ENCODE results near the gene EDAR. TPM values are rescaled to one million over a fixed set of nuclear protein-coding genes. Genes with fewer than 3 reads are reported as not detected.

Gene EDAR
- total and polyA plus RNA-seq, 2 of the 8 experiments (the other 6 are each of a cell fraction or from before 2014, with no cell fraction given), result not detected

DNA sequence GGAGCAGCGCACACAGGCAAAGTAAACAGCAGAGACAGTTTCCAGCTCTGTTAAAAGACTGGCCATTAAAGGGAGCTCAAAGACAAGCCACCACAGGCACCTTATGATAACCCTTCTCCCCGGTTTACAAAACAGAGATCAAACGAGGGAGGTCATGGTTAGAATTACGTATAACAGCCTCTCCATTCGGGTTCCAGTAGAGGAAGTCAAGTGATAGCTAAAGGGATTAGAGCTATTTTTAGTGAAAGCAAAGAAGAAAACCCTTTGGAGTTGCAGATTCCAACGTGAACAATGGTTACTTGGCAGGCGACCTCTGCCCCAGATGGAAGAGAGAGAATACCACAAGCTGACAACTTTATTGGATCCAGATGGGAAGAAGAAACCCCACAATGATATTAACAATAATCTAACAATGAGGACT is 31.2 kb upstream of the EDAR start:
- H3K4ac ChIP-seq (replicated peaks; ENCODE audit: insufficient read length, low read depth, low read length), result no peak overlapping the region
- TF ChIP-seq RBBP5 (IDR thresholded peaks at IDR 0.05; ENCODE audit: borderline replicate concordance, low read depth, low read length), result no peak
- TF ChIP-seq TCF12 (IDR thresholded peaks at IDR 0.05; ENCODE audit: low read depth, low read length), result 0 out of 2 replicates have a peak, but pooled peaks have one; percentile 13
- no peak for TF ChIP-seq CBX8 (IDR thresholded peaks at IDR 0.05; ENCODE audit: borderline replicate concordance, low read depth, low read length)
- TF ChIP-seq GABPA (IDR thresholded peaks at IDR 0.05; ENCODE audit: borderline replicate concordance, insufficient read depth, low read length), result no peak
- no peak for TF ChIP-seq SP1 (IDR thresholded peaks at IDR 0.05; ENCODE audit: low read depth, low read length)
- TF ChIP-seq, protein P1, sequence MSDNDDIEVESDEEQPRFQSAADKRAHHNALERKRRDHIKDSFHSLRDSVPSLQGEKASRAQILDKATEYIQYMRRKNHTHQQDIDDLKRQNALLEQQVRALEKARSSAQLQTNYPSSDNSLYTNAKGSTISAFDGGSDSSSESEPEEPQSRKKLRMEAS (IDR thresholded peaks at IDR 0.05), result no peak
- H3K27ac ChIP-seq (ENCODE audit: low read depth, low read length), result no peak overlapping the region
- WGBS, 2 experiments (ENCODE audit: extremely low coverage in 1 of 2, insufficient coverage in 1 of 2, insufficient read length in 1 of 2, insufficient replicate concordance in 2 of 2, low coverage in 1 of 2, low lambda C conversion rate in 2 of 2, missing lambda C conversion rate in 1 of 2), result 31% methylated on average over 7 of the region's 7 CpGs; no CpG with 5 or more reads in 1 of the 2 experiments
- H2AK5ac ChIP-seq (ENCODE audit: low read depth, low read length), result peak overlapping the region; percentile 39; the same call in 1 of the 2 replicates
- CTCF ChIA-PET (ENCODE audit: partially characterized antibody), result interaction anchor here (0.6 to 1.5 kb wide), 4 partner anchors 18 to 65 kb away, joined by 3 to 8 read pairs (median 3); no protein-coding TSS in a partner anchor
- no peaks in the 10 kb centered on the region for H3K36me3 ChIP-seq (ENCODE audit: control insufficient read depth in 2 of 4, insufficient read depth in 4 of 4, low read length in 3 of 4)
- H4K91ac ChIP-seq (replicated peaks; ENCODE audit: insufficient read length, low read length), result no peak overlapping the region
- H3K56ac ChIP-seq (replicated peaks; ENCODE audit: insufficient read length, low read depth, low read length), result no peak overlapping the region
- H3K23me2 ChIP-seq (ENCODE audit: low read depth, low read length), result no peaks in the 10 kb centered on the region
- no peak overlapping the region for H3K23ac ChIP-seq (ENCODE audit: insufficient read length)
- peak overlapping the region; percentile 21 to 50 for H3K4me2 ChIP-seq (ENCODE audit: insufficient read depth in 1 of 2, low read depth in 2 of 2, low read length in 2 of 2)
- POLR2A ChIA-PET (ENCODE audit: partially characterized antibody), result interaction anchor here (1.0 kb wide), 1 partner anchor 11 kb away, joined by 4 read pairs; no protein-coding TSS in a partner anchor
- no peak overlapping the region for H2BK12ac ChIP-seq (ENCODE audit: low read depth, low read length)
- no peak overlapping the region for H4K8ac ChIP-seq (ENCODE audit: extremely low read depth, insufficient read depth, low read length)
- H2BK20ac ChIP-seq (ENCODE audit: low read length), result no peak overlapping the region
- no peaks in the 10 kb centered on the region; the same call in 1 of the 2 replicates for H3K79me1 ChIP-seq (ENCODE audit: low read depth, low read length)
- no peak overlapping the region for H3K14ac ChIP-seq (ENCODE audit: insufficient read length)
- H2AFZ ChIP-seq (ENCODE audit: low read length), result no peak overlapping the region
- no peak for DNase-seq (ENCODE audit: low read depth in 1 of 2, low spot score in 2 of 2)
- no peak overlapping the region for H4K5ac ChIP-seq (ENCODE audit: insufficient read length, low read depth, low read length)
- H3K9me3 ChIP-seq (ENCODE audit: insufficient read depth in 2 of 2, low read depth in 1 of 2, low read length in 1 of 2), result no peaks in the 10 kb centered on the region
- H3K4me1 ChIP-seq (replicated peaks in 1 of 4; ENCODE audit: control insufficient read depth in 3 of 4, insufficient read depth in 4 of 4, low read length in 3 of 4), result peaks cover 2 to 13% (median 8%) of the 10 kb centered on the region in 4 experiments
- H3K27me3 ChIP-seq (replicated peaks in 1 of 4; ENCODE audit: control insufficient read depth in 3 of 4, extremely low read depth in 1 of 4, insufficient read depth in 3 of 4, low read length in 3 of 4), result peaks cover 0 to 2% (median 0%) of the 10 kb centered on the region in 4 experiments; a peak in 4 of 7 replicates
- no peak overlapping the region for H2BK15ac ChIP-seq (ENCODE audit: low read length)
- H4K20me1 ChIP-seq (replicated peaks in 1 of 2; ENCODE audit: control insufficient read depth in 1 of 2, insufficient read depth in 2 of 2, low read length in 2 of 2), result no peaks in the 10 kb centered on the region
- H3K79me2 ChIP-seq (ENCODE audit: control insufficient read depth in 1 of 2, insufficient read depth in 2 of 2, low read length in 2 of 2), result no peaks in the 10 kb centered on the region
- no peak overlapping the region for H2BK120ac ChIP-seq (replicated peaks; ENCODE audit: low read depth, low read length)
- H3K9ac ChIP-seq (replicated peaks in 1 of 4; ENCODE audit: extremely low read depth in 1 of 4, low read depth in 3 of 4, low read length in 3 of 4), result no peak overlapping the region
- H3K4me3 ChIP-seq (ENCODE audit: extremely low read depth in 1 of 4, insufficient read depth in 2 of 4, low read depth in 3 of 4, low read length in 4 of 4), result peak overlapping the region in 1 of 4 experiments; percentile 10; a peak in 1 of 8 replicates
- peak; percentile 36 for FAIRE-seq
- no peak overlapping the region for H3K18ac ChIP-seq (ENCODE audit: extremely low read depth, low read length)
- H2BK5ac ChIP-seq (ENCODE audit: low read depth, low read length), result no peak overlapping the region

Data from H1 (cell line).